NOMO-1 treated with dmso at 0.1 percent for 144 hours (cell line): ENCODE results near the gene LRRC4C.

Source experiments
- DNase-seq: peaks from one replicate; lab custom pipeline; 2025; ENCODE audit not compliant: unreplicated experiment; lab: John Stamatoyannopoulos, UW

The LRRC4C gene

GRCh38 chr11:40722179-40722795 lies 737.2 kb downstream of the LRRC4C start:
- no peak for DNase-seq

- no peak for DNase-seq
Observed at GRCh38 chr11:40716344-40717130, 742.9 kb downstream of the LRRC4C start.

GRCh38 chr11:40713083-40713482 lies 746.4 kb downstream of the LRRC4C start:
- DNase-seq = no peak

GRCh38 chr11:40701027-40701426 lies 758.4 kb downstream of the LRRC4C start:
- no peak for DNase-seq

GRCh38 chr11:40689823-40690222 lies 769.6 kb downstream of the LRRC4C start:
- DNase-seq = no peak

- DNase-seq = no peak
Observed at GRCh38 chr11:40688369-40688768, 771.1 kb downstream of the LRRC4C start.

- DNase-seq = no peak
Observed at GRCh38 chr11:40686765-40687164, 772.7 kb downstream of the LRRC4C start.

- DNase-seq = no peak
Observed at GRCh38 chr11:40683010-40683409, 776.4 kb downstream of the LRRC4C start.

GRCh38 chr11:40679276-40679675 lies 780.2 kb downstream of the LRRC4C start:
- no peak for DNase-seq

GRCh38 chr11:40647295-40647694 lies 812.2 kb downstream of the LRRC4C start:
- no peak for DNase-seq

GRCh38 chr11:40642284-40642683 lies 817.2 kb downstream of the LRRC4C start:
- no peak for DNase-seq

- DNase-seq = no peak
Observed at GRCh38 chr11:40619654-40620053, 839.8 kb downstream of the LRRC4C start.

- DNase-seq = no peak
Observed at GRCh38 chr11:40606800-40607199, 852.7 kb downstream of the LRRC4C start.

- no peak for DNase-seq
Observed at GRCh38 chr11:40602866-40603552, 856.4 kb downstream of the LRRC4C start.

GRCh38 chr11:40597546-40598113 lies 861.8 kb downstream of the LRRC4C start:
- DNase-seq = no peak

- DNase-seq = no peak
Observed at GRCh38 chr11:40573254-40573891, 886.1 kb downstream of the LRRC4C start.

GRCh38 chr11:40569947-40570531 lies 889.4 kb downstream of the LRRC4C start:
- no peak for DNase-seq

GRCh38 chr11:40567392-40567791 lies 892.1 kb downstream of the LRRC4C start:
- no peak for DNase-seq

GRCh38 chr11:40544162-40544561 lies 915.3 kb downstream of the LRRC4C start:
- no peak for DNase-seq

GRCh38 chr11:40542821-40543220 lies 916.6 kb downstream of the LRRC4C start:
- DNase-seq = no peak

GRCh38 chr11:40537734-40538133 lies 921.7 kb downstream of the LRRC4C start:
- no peak for DNase-seq
